WTC11 (cell line): ENCODE results near the gene HSD17B8. TPM values are rescaled to one million over a fixed set of nuclear protein-coding genes. Genes with fewer than 3 reads are reported as not detected.

Source experiments
- ATAC-seq: fragments of 200-7000 bp; cut with Tn5 transposase; 2 replicates; pipeline ENCODE4 v1.10.0; 2021; ENCODE audit warnings: mild to moderate bottlenecking, moderate library complexity
- CTCF ChIA-PET: fragments of 300-600 bp; sonication (Branson Sonifier 250); formaldehyde crosslinking; loops from one replicate; lab custom pipeline; 2021; ENCODE audit warnings: antibody characterized with exemption; lab: Charles Lee
- POLR2A ChIA-PET: fragments of 350-600 bp; sonication (Branson Sonifier 250); formaldehyde crosslinking; loops from one replicate; lab custom pipeline; 2021; ENCODE audit warnings: antibody characterized with exemption; lab: Charles Lee
- DNase-seq: peaks from one replicate; pipeline ENCODE4 v3.0.0; 2021; ENCODE audit warnings: low spot score
- H3K27ac Mint-ChIP-seq: 2 replicates; pipeline ENCODE4 v1.8.0; 2021; ENCODE audit warnings: mixed read lengths
- H3K27me3 Mint-ChIP-seq: 2 replicates; pipeline ENCODE4 v1.8.0; 2021; ENCODE audit warnings: low read depth, mild to moderate bottlenecking, moderate library complexity, mixed read lengths
- H3K36me3 Mint-ChIP-seq: 2 replicates; pipeline ENCODE4 v1.8.0; 2021; ENCODE audit warnings: mixed read lengths
- H3K4me1 Mint-ChIP-seq: 2 replicates; pipeline ENCODE4 v1.8.0; 2022; ENCODE audit warnings: mixed read lengths
- H3K4me3 Mint-ChIP-seq: 2 replicates; pipeline ENCODE4 v1.8.0; 2021; ENCODE audit warnings: mild to moderate bottlenecking, moderate library complexity, mixed read lengths
- H3K9me3 Mint-ChIP-seq: 2 replicates; pipeline ENCODE4 v1.8.0; 2021; ENCODE audit warnings: mixed read lengths
- AFF4 ChIP-seq: sonication (generic); formaldehyde crosslinking; IDR thresholded peaks from 2 replicates; pipeline ENCODE4 v1.8.1; 2023; ENCODE audit warnings: mild to moderate bottlenecking, missing genetic modification reagents, borderline replicate concordance
- CTCF ChIP-seq: fragments of 200-600 bp; IDR thresholded peaks from 2 replicates; pipeline ENCODE4 v1.8.0; 2022; ENCODE audit warnings: antibody characterized with exemption
- E2F5 ChIP-seq: sonication (generic); formaldehyde crosslinking; IDR thresholded peaks from 2 replicates; pipeline ENCODE4 v1.8.1; 2022; ENCODE audit warnings: mild to moderate bottlenecking, moderate library complexity, missing genetic modification reagents
- EMX1 ChIP-seq: fragments of 250-450 bp; sonication (Bioruptor Pico); IDR thresholded peaks from 2 replicates; pipeline ENCODE4 v1.8.0; 2021; ENCODE audit warnings: mild to moderate bottlenecking
- JAZF1 ChIP-seq: fragments of 250-450 bp; sonication (Bioruptor Pico); IDR thresholded peaks from 2 replicates; pipeline ENCODE4 v1.9.0; 2021; ENCODE audit warnings: moderate library complexity, mild to moderate bottlenecking, inconsistent platforms
- MAX ChIP-seq: sonication (generic); formaldehyde crosslinking; IDR thresholded peaks from 2 replicates; pipeline ENCODE4 v1.8.0; 2022; ENCODE audit warnings: mild to moderate bottlenecking, missing genetic modification reagents
- MYBL2 ChIP-seq: sonication (generic); formaldehyde crosslinking; IDR thresholded peaks from 2 replicates; pipeline ENCODE4 v1.8.1; 2023; ENCODE audit warnings: mild to moderate bottlenecking, moderate library complexity, missing genetic modification reagents
- RORB ChIP-seq: fragments of 250-450 bp; sonication (Bioruptor Pico); IDR thresholded peaks from 2 replicates; pipeline ENCODE4 v1.9.0; 2021; ENCODE audit warnings: mild to moderate bottlenecking
- SMAD4 ChIP-seq: sonication (generic); formaldehyde crosslinking; IDR thresholded peaks from 2 replicates; pipeline ENCODE4 v1.8.0; 2022; ENCODE audit warnings: mild to moderate bottlenecking, missing genetic modification reagents
- STAT6 ChIP-seq: sonication (generic); formaldehyde crosslinking; conservative IDR thresholded peaks from 2 replicates; pipeline ENCODE4 v1.8.1; 2023; ENCODE audit warnings: mild to moderate bottlenecking, low read depth, missing genetic modification reagents, moderate library complexity
- TP53 ChIP-seq: sonication (generic); formaldehyde crosslinking; IDR thresholded peaks from 2 replicates; pipeline ENCODE4 v1.8.1; 2023; ENCODE audit warnings: mild to moderate bottlenecking, missing genetic modification reagents
- ZNF263 ChIP-seq: sonication (generic); formaldehyde crosslinking; IDR thresholded peaks from 2 replicates; pipeline ENCODE4 v1.8.1; 2022; ENCODE audit warnings: low read depth, mild to moderate bottlenecking, moderate library complexity, missing genetic modification reagents
- ZNF317 ChIP-seq: sonication (generic); formaldehyde crosslinking; IDR thresholded peaks from 2 replicates; pipeline ENCODE4 v1.8.1; 2023; ENCODE audit warnings: low read depth, mild to moderate bottlenecking, moderate library complexity, missing genetic modification reagents, borderline replicate concordance
- total RNA-seq: library from RNA; stranded (reverse); gene quantifications from 3 replicates; pipeline ENCODE4 v1.2.3, GENCODE V29; 2021
- TF ChIP-seq, protein P1 (sequence below): fragments of 250-450 bp; sonication (Bioruptor Pico); conservative IDR thresholded peaks from 2 replicates; pipeline ENCODE4 v1.9.0; 2021; ENCODE audit warnings: mild to moderate bottlenecking

Gene HSD17B8
- total RNA-seq, 1 experiment from 2014 or later = 8.1 TPM

DNA sequence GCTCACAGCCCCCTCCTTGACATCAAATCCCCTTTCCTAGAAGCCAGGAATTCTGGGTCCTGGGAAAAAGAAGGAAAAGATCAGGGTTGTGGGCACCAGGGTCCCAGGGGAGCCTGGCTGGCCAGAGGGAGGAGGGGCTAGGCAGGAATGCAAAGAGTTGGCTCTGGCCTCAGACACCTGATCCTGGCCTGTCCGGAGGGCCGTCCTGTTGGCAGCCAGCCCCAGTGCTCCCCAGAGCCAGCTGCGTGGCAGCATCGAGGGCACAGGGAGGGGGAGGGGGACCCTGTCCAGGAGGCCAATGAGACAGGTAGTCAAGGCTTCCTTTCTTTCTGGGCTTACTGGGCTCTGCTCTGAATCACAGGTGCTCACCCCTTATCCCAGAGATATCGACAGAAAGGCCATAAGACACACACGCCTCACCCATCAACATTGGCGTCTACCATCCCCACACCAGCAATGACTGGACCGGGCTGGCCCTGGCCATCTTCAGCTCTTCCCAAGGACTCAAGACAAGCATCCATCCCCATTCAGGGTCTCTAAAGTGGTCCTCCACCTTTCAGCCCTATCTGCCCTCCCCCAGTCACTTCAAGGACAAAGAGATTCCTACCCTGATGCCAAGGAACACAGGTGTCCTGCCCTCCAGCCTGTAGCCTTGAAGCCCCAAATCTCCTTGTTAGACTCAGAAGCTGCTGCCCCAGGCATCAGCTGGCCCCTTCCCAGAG is 12.9 kb upstream of the HSD17B8 start:
- TF ChIP-seq ZNF263 (CRISPR knock-in tag) = 0 out of 2 replicates have a peak, but pooled peaks have one; percentile 27
- no peak for TF ChIP-seq CTCF
- TF ChIP-seq, all 79 proteins: peak for 1
- CTCF ChIA-PET = interaction anchor here (0.7 to 1.5 kb wide), 11 partner anchors 14 to 988 kb away, joined by 3 to 6 read pairs (median 3); partner anchors contain the start of gene HLA-DOA
- ATAC-seq (peak; percentile 6; the same call in 1 of the 2 replicates), DNase-seq (peak; percentile 32)
- Mint-ChIP-seq H3K27ac (no peak overlapping the region), H3K4me3 (peak overlapping the region; percentile 57), H3K9me3 (no peaks in the 10 kb centered on the region), H3K27me3 (peaks cover 28% of the 10 kb centered on the region), H3K4me1 (peaks cover 11% of the 10 kb centered on the region), H3K36me3 (peaks cover 17% of the 10 kb centered on the region)
- POLR2A ChIA-PET = interaction anchor here (0.8 kb wide), 1 partner anchor 80 kb away, joined by 3 read pairs; the partner anchor contains the start of genes RPS18 and VPS52

DNA sequence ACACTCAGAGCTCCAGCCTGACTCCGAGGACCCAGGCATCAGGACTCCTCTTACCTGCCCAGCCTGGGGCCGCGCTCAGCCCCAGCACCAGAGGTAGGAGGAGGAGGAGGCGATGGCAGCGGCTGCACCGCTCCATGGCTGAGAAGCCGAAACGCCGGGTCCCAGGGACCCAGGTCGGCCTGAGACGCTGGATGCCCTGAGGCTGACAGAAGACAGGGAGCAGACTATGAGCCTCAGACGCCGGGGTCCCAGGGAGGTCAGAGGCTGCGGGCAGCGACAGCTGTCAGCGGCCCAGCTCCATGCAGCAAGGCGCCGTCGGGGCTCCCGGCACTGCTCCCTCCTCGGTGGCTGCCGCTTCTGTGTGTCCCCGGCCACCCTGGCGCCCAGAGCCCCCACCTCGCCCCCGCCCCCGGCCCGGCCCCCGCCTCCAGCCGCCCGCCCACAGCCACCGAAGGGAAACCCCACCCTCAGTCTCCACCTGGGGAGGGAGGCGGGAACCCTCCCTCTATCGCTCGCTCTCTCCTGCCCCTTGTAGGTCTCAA is 12.3 kb upstream of the HSD17B8 start, which contains the start of gene COL11A2:
Gene COL11A2, minus strand, starts transcription at position 363 of the 542 bp plus-strand sequence. Its CDS starts 227 bp downstream, at position 136.
- Mint-ChIP-seq H3K9me3 (no peaks in the 10 kb centered on the region), H3K36me3 (peaks cover 17% of the 10 kb centered on the region), H3K4me3 (peak within 1 kb of the TSS; percentile 84), H3K27me3 (peaks cover 26% of the 10 kb centered on the region), H3K4me1 (peaks cover 11% of the 10 kb centered on the region), H3K27ac (no peak within 1 kb of the TSS)
- DNase-seq (peak; percentile 50), ATAC-seq (peak; percentile 51)
- POLR2A ChIA-PET = interaction anchor here (0.8 kb wide), 1 partner anchor 80 kb away, joined by 3 read pairs; the partner anchor contains the start of genes RPS18 and VPS52
- CTCF ChIA-PET = interaction anchor here (0.7 to 1.5 kb wide), 11 partner anchors 13 to 989 kb away, joined by 3 to 6 read pairs (median 3); partner anchors contain the start of gene HLA-DOA
- TF ChIP-seq ZNF317 (CRISPR knock-in tag) = no peak
- no peak for TF ChIP-seq MYBL2 (CRISPR knock-in tag)
- TF ChIP-seq, protein P1, sequence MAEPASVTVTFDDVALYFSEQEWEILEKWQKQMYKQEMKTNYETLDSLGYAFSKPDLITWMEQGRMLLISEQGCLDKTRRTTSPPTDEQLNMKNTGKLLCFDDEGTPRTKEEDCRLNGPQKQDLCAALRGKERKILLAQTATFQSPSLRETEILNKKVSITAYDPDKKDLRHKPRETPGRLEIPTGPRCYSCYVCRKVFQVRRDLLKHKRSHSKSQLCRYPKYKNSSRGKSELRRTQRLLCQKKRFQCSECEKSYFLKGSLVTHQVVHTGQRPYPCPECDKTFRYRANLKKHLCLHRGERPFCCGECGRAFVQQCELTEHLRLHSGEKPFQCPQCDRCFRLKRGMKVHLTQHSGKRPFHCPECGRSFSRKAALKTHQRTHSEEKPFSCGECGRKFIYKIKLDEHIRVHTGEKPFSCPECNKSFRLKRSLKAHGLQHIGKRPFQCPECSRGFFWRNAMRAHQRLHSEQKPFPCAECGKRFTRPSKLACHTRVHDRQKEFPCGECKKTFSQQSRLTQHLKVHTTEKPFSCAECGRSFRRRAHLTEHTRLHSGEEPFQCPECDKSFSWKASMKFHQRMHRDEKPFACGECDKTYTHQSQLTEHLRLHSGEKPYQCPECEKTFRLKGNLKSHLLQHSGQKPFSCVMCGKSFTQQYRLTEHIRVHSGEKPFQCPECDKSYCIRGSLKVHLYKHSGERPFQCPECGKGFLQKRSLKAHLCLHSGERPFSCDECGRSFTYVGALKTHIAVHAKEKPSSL (CRISPR knock-in tag) = no peak

- Mint-ChIP-seq H3K27me3 (peaks cover 26% of the 10 kb centered on the region), H3K4me3 (peak overlapping the region; percentile 84), H3K36me3 (peaks cover 17% of the 10 kb centered on the region), H3K4me1 (peaks cover 15% of the 10 kb centered on the region), H3K27ac (no peak overlapping the region), H3K9me3 (no peaks in the 10 kb centered on the region)
- DNase-seq = peak; percentile 41
- peak; percentile 39 for ATAC-seq
- ChIA-PET POLR2A (interaction anchor here (0.9 kb wide), 1 partner anchor 76 kb away, joined by 3 read pairs; no protein-coding TSS in a partner anchor), CTCF (interaction anchor here (0.7 to 1.9 kb wide), 13 partner anchors 12 to 260 kb away, joined by 3 to 10 read pairs (median 4); partner anchors contain the start of genes HLA-DOA, HSD17B8 and RING1)
- TF ChIP-seq SMAD4 (CRISPR knock-in tag) = no peak
- TF ChIP-seq E2F5 (CRISPR knock-in tag) = no peak
- no peak for TF ChIP-seq STAT6 (CRISPR knock-in tag)
- TF ChIP-seq EMX1 (CRISPR knock-in tag) = no peak
- TF ChIP-seq RORB (CRISPR knock-in tag) = no peak
- TF ChIP-seq JAZF1 (CRISPR knock-in tag) = no peak
- TF ChIP-seq MAX = no peak
- TF ChIP-seq TP53 (CRISPR knock-in tag) = no peak
- no peak for TF ChIP-seq AFF4 (CRISPR knock-in tag)
Measured at GRCh38 chr6:33192671-33193602, 11.5 kb upstream of the HSD17B8 start.
